ENCODE data around the gene HOXB8. TPM values are rescaled to one million over a fixed set of nuclear protein-coding genes. Genes with fewer than 3 reads are reported as not detected.

HOXB8 gene
- total and polyA plus RNA-seq, 3 experiments from 2014 or later: not detected

DNA sequence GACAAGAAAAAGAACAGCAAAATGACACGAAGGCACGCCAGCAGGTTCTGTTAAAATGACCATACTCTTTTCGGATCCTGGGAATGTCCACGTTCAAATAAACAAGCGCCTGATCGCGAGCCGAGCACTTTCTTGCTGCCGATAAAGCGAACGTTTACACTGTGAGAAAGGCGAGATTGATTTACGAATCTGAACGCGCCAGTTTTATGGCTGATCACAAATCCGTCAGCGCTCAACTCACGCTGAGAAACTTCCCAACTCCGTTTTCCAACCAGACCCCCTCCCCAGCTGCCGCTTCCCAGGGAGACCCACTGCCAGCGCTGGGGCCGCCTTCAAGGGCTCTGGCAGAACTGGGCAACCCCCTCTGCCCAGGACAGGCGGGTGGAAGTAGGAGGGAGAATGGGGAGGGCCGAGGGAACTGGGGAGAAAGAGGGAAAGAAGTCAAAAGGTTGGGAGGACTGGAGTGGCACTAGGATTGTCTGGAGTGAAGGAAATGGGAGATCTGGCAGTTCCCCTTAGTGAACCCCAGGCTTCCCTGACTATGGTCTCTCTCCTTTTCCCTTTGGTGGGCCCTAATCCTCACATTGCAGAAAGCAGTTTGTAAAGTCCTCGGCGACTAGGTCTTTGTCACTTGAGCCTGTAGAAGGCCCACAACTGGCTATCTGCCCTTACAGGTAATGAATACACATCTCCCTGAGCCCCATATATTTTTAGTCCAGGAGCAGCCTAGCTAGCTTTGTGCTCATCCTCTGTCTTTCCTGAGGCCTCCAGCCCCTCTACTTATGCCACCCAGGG lies 43.9 kb downstream of the HOXB8 start:
- Mint-ChIP-seq H3K36me3 (peaks cover 0 to 12% (median 4%) of the 10 kb centered on the region in 3 donors), H3K27ac (no peak overlapping the region), H3K9me3 (no peaks in the 10 kb centered on the region), H3K27me3 (peaks cover 0 to 7% of the 10 kb centered on the region in 2 donors), H3K4me3 (no peak overlapping the region), H3K4me1 (peaks cover 0 to 8% (median 3%) of the 10 kb centered on the region in 3 donors)
- no peaks in the 10 kb centered on the region for H3K4me1 ChIP-seq (ENCODE audit: insufficient read depth, low read length)
- CTCF ChIA-PET: no interaction called here
- no peaks in the 10 kb centered on the region for H3K27me3 ChIP-seq (ENCODE audit: insufficient read depth, low read length, poor library complexity, severe bottlenecking)
- H3K36me3 ChIP-seq (ENCODE audit: insufficient read depth, low read length): no peaks in the 10 kb centered on the region
- POLR2A ChIA-PET: no interaction called here
- no peak overlapping the region for H3K27ac ChIP-seq (ENCODE audit: low read depth, low read length)
- no peak overlapping the region for H3K4me3 ChIP-seq (ENCODE audit: low read length)
- peak in 1 of 5 donors; percentile 17 for DNase-seq
- H3K9me3 ChIP-seq (ENCODE audit: low read length): no peaks in the 10 kb centered on the region

- peaks cover 0 to 7% of the 10 kb centered on the region in 2 donors for H3K27me3 Mint-ChIP-seq
- ChIA-PET POLR2A (no interaction called here), CTCF (no interaction called here)
- peaks cover 0 to 3% (median 3%) of the 10 kb centered on the region in 3 donors for H3K4me1 Mint-ChIP-seq
- peaks cover 0 to 10% (median 4%) of the 10 kb centered on the region in 3 donors for H3K36me3 Mint-ChIP-seq
- Histone ChIP-seq H3K4me1 (ENCODE audit: insufficient read depth, low read length) (no peaks in the 10 kb centered on the region), H3K9me3 (ENCODE audit: low read length) (no peaks in the 10 kb centered on the region), H3K4me3 (ENCODE audit: low read length) (no peak overlapping the region), H3K27ac (ENCODE audit: low read depth, low read length) (no peak overlapping the region), H3K27me3 (ENCODE audit: insufficient read depth, low read length, poor library complexity, severe bottlenecking) (no peaks in the 10 kb centered on the region), H3K36me3 (ENCODE audit: insufficient read depth, low read length) (no peaks in the 10 kb centered on the region)
- DNase-seq: peak in 1 of 5 donors; percentile 23
- H3K9me3 Mint-ChIP-seq: no peaks in the 10 kb centered on the region
- no peak overlapping the region for H3K27ac Mint-ChIP-seq
- no peak overlapping the region for H3K4me3 Mint-ChIP-seq
Observed at GRCh38 chr17:48570325-48571023, 44.6 kb downstream of the HOXB8 start.

DNA sequence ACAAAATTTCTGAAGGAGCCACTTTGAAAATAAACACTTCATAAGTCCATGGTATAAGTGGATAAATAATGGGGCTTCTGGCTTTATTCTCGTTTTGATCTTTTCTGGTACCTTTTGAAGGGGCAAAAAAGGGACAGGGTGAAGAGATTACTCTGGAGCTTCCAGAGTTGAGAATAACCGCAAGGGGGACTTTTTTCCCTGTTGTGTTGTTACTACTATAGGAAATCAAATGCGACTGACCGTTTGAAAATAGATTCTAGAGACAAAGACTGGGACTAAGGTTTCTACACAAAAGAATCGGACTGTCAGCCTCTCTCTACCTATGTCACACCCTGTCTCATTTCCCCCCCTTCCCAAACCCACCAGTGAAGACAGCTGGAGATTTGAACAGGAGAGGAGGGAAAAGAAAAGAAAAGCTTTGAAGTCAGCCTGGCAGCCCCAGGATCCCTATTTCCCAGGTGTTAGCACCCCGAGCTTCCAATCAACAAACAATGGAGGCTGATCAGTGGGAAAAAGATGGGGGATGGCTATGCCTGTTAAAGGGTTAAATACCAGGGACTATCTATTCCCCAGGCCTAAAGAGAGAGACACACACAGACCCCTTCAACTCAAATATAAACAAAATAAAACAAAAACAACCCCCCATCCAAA lies 45.3 kb downstream of the HOXB8 start:
- Mint-ChIP-seq H3K4me1 (peaks cover 0 to 3% (median 3%) of the 10 kb centered on the region in 3 donors), H3K27ac (no peak overlapping the region), H3K36me3 (peaks cover 0 to 10% (median 4%) of the 10 kb centered on the region in 3 donors), H3K27me3 (peaks cover 0 to 8% of the 10 kb centered on the region in 2 donors), H3K4me3 (no peak overlapping the region), H3K9me3 (no peaks in the 10 kb centered on the region)
- ChIA-PET CTCF (no interaction called here), POLR2A (no interaction called here)
- Histone ChIP-seq H3K27me3 (ENCODE audit: insufficient read depth, low read length, poor library complexity, severe bottlenecking) (no peaks in the 10 kb centered on the region), H3K4me1 (ENCODE audit: insufficient read depth, low read length) (no peaks in the 10 kb centered on the region), H3K9me3 (ENCODE audit: low read length) (no peaks in the 10 kb centered on the region), H3K36me3 (ENCODE audit: insufficient read depth, low read length) (no peaks in the 10 kb centered on the region), H3K27ac (ENCODE audit: low read depth, low read length) (no peak overlapping the region), H3K4me3 (ENCODE audit: low read length) (no peak overlapping the region)
- DNase-seq: no peak

- Mint-ChIP-seq H3K27me3 (peaks cover 0 to 11% of the 10 kb centered on the region in 2 donors), H3K36me3 (peaks cover 0 to 10% (median 4%) of the 10 kb centered on the region in 3 donors), H3K27ac (no peak overlapping the region), H3K4me1 (peaks cover 0 to 3% (median 3%) of the 10 kb centered on the region in 3 donors), H3K9me3 (no peaks in the 10 kb centered on the region), H3K4me3 (no peak overlapping the region)
- Histone ChIP-seq H3K9me3 (ENCODE audit: low read length) (no peaks in the 10 kb centered on the region), H3K27ac (ENCODE audit: low read depth, low read length) (no peak overlapping the region), H3K27me3 (ENCODE audit: insufficient read depth, low read length, poor library complexity, severe bottlenecking) (no peaks in the 10 kb centered on the region), H3K4me3 (ENCODE audit: low read length) (no peak overlapping the region), H3K36me3 (ENCODE audit: insufficient read depth, low read length) (no peaks in the 10 kb centered on the region), H3K4me1 (ENCODE audit: insufficient read depth, low read length) (no peaks in the 10 kb centered on the region)
- ChIA-PET POLR2A (no interaction called here), CTCF (no interaction called here)
- DNase-seq: no peak
Observed at GRCh38 chr17:48569240-48569582, 45.9 kb downstream of the HOXB8 start.

DNA sequence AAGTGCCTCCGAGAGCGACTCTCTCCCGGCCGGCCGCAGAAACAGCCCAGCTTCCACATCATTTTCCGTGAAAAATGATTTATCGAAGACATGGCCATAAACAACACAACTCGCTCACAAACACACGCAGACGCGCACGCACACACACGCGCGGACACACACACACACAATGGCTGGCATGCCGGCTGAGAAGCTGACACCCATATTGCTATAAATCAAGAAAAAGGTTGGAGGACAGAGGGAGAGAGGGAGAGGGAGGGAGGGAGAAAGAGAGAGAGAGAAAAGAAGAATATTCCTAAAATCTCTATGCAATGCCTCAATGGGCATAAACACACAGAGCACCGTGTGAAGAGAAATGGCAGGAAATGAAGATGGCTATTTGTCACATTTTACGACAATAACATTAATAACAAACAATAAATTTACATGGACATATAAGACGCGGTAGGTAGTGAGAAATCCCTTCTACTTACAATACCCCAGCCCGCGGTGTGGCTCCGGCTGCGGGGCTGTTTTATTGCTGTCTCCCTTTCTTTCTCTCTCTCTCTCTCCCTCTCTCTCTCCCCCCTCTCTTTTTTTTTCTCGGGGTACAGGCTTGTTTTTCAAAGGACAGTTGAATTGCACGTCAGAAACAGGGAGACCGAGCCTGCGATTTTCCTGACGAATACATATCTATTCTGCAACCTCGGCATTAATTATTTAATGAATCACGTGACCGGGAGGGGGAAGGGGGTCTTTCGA lies 46.4 kb downstream of the HOXB8 start:
- DNase-seq: peak in 1 of 5 donors; percentile 8
- Mint-ChIP-seq H3K27ac (peak overlapping the region in 1 of 8 donors; percentile 33), H3K36me3 (peaks cover 0 to 10% (median 4%) of the 10 kb centered on the region in 3 donors), H3K9me3 (no peaks in the 10 kb centered on the region), H3K4me3 (no peak overlapping the region), H3K4me1 (peaks cover 0 to 3% (median 3%) of the 10 kb centered on the region in 3 donors), H3K27me3 (peaks cover 0 to 10% of the 10 kb centered on the region in 2 donors)
- CTCF ChIA-PET: interaction anchor here (1.1 to 2.0 kb wide), 3 partner anchors 11 to 217 kb away, joined by 4 read pairs; no protein-coding TSS in a partner anchor
- no peaks in the 10 kb centered on the region for H3K9me3 ChIP-seq (ENCODE audit: low read length)
- H3K4me1 ChIP-seq (ENCODE audit: insufficient read depth, low read length): no peaks in the 10 kb centered on the region
- no peak overlapping the region for H3K27ac ChIP-seq (ENCODE audit: low read depth, low read length)
- H3K27me3 ChIP-seq (ENCODE audit: insufficient read depth, low read length, poor library complexity, severe bottlenecking): no peaks in the 10 kb centered on the region
- no peaks in the 10 kb centered on the region for H3K36me3 ChIP-seq (ENCODE audit: insufficient read depth, low read length)
- POLR2A ChIA-PET: no interaction called here
- H3K4me3 ChIP-seq (ENCODE audit: low read length): no peak overlapping the region

- H3K4me1 ChIP-seq (ENCODE audit: insufficient read depth, low read length): no peaks in the 10 kb centered on the region
- H3K27ac ChIP-seq (ENCODE audit: low read depth, low read length): no peak overlapping the region
- no peaks in the 10 kb centered on the region for H3K27me3 ChIP-seq (ENCODE audit: insufficient read depth, low read length, poor library complexity, severe bottlenecking)
- no peaks in the 10 kb centered on the region for H3K9me3 ChIP-seq (ENCODE audit: low read length)
- no peaks in the 10 kb centered on the region for H3K36me3 ChIP-seq (ENCODE audit: insufficient read depth, low read length)
- DNase-seq: no peak
- Mint-ChIP-seq H3K27me3 (peaks cover 0 to 10% of the 10 kb centered on the region in 2 donors), H3K27ac (peak overlapping the region in 1 of 8 donors; percentile 3), H3K9me3 (no peaks in the 10 kb centered on the region), H3K4me1 (peaks cover 0 to 3% (median 0%) of the 10 kb centered on the region in 3 donors), H3K36me3 (peaks cover 0 to 9% (median 4%) of the 10 kb centered on the region in 3 donors), H3K4me3 (no peak overlapping the region)
- ChIA-PET POLR2A (no interaction called here), CTCF (interaction anchor here (1.1 to 2.0 kb wide), 4 partner anchors 10 to 216 kb away, joined by 3 to 4 read pairs (median 4); no protein-coding TSS in a partner anchor)
- H3K4me3 ChIP-seq (ENCODE audit: low read length): no peak overlapping the region
Observed at GRCh38 chr17:48567646-48568354, 47.3 kb downstream of the HOXB8 start.

- Histone ChIP-seq H3K27ac (ENCODE audit: low read depth, low read length) (no peak overlapping the region), H3K9me3 (ENCODE audit: low read length) (no peaks in the 10 kb centered on the region), H3K36me3 (ENCODE audit: insufficient read depth, low read length) (no peaks in the 10 kb centered on the region), H3K27me3 (ENCODE audit: insufficient read depth, low read length, poor library complexity, severe bottlenecking) (no peaks in the 10 kb centered on the region), H3K4me1 (ENCODE audit: insufficient read depth, low read length) (no peaks in the 10 kb centered on the region), H3K4me3 (ENCODE audit: low read length) (no peak overlapping the region)
- Mint-ChIP-seq H3K9me3 (no peaks in the 10 kb centered on the region), H3K4me3 (no peak overlapping the region), H3K4me1 (peaks cover 0 to 4% (median 4%) of the 10 kb centered on the region in 3 donors), H3K27ac (no peak overlapping the region), H3K36me3 (peaks cover 0 to 9% (median 4%) of the 10 kb centered on the region in 3 donors), H3K27me3 (peaks cover 0 to 10% of the 10 kb centered on the region in 2 donors)
- peak in 1 of 5 donors; percentile 33 for DNase-seq
- CTCF ChIA-PET: interaction anchor here (1.1 to 2.0 kb wide), 3 partner anchors 9 to 75 kb away, joined by 3 to 4 read pairs (median 4); no protein-coding TSS in a partner anchor
- POLR2A ChIA-PET: no interaction called here
Observed at GRCh38 chr17:48567209-48567608, 47.9 kb downstream of the HOXB8 start.

All from CD8-positive, alpha-beta memory T cell (primary cell).